HG02870 (cell line): ENCODE data around the gene SEZ6.

Experiments
- ATAC-seq: cut with Tn5 transposase; IDR thresholded peaks from one replicate; pipeline ENCODE4 v1.9.1; 2021; ENCODE audit warnings: mild to moderate bottlenecking, moderate library complexity; ENCODE audit not compliant: unreplicated experiment

SEZ6 gene

DNA sequence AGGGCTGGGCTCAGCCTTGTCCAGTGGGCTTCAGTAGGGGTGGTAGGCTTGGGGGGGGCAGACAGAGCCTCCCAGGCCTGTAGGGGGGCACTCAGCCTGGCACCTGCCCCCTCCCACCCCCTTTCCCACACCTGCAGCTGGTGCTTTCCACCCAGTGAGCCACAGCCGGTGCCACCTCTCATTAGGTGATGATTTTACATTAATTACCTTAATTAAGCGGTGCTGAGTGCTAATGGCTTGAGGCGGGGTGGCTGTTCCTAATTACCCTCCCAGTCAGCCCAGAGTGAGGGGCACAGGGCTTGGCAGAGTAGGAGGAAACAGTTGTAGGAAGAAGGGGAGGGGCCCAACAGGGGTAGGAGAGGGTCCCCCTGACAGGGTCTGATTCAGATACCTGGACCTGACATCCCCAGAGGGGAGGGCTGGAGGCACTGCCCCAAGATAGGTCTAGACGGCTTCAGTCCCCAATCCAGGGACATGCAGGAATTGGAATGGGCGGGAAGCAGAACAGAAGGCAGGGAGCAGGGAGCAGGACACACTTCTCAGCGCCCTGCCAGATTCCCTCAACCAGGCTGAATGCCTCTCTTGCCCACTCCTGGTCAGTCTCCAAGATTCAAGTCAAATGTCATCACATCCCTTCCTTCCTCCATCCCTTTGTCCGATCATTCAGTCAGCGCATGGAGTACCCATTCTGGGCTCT, 28.0 kb downstream of the SEZ6 start:
- ATAC-seq: no peak

- ATAC-seq: no peak
Observed at GRCh38 chr17:28975646-28976045, 30.2 kb downstream of the SEZ6 start.

DNA sequence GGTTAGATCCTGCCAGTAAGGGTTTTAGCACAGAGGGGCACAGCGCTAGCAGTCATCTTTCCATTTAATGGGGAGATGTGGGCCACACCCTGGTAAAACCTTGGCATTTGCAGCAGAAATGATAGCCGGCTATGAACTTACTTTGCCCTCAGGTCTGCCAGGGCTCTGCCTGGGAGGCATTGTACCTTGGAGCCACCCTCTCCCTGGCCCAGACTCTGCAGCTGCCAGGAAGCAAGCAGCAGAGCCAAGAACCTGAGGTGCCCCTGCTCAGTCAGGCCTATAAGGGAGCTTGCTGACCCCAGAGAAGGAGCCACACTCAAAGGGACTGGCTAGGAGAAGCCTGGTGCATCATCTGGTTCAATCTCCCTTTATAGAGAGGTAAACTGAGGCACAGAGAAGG, 30.8 kb downstream of the SEZ6 start:
- ATAC-seq: no peak

DNA sequence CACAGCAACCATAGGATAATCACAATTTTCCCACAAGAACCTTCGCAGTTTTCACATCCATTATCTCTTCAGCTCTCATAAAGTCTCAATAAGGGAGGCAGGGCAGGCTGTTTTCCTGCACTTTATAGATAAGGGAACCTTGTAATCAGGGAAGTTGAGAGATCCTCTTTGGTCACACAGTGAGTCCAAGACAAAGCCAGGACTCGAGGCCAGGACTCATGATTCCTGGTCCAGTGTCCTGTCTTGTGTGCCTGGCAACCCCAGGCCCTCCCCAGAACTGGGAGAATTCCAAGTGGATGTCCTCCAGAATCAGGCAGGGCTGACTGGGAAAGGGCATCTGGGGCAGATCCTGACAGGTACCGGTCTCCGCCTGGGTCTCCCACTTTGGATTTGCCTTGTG, 31.4 kb downstream of the SEZ6 start:
- no peak for ATAC-seq

GRCh38 chr17:28973425-28973824, 32.4 kb downstream of the SEZ6 start:
- no peak for ATAC-seq

- no peak for ATAC-seq
Observed at GRCh38 chr17:28972437-28972836, 33.4 kb downstream of the SEZ6 start.

DNA sequence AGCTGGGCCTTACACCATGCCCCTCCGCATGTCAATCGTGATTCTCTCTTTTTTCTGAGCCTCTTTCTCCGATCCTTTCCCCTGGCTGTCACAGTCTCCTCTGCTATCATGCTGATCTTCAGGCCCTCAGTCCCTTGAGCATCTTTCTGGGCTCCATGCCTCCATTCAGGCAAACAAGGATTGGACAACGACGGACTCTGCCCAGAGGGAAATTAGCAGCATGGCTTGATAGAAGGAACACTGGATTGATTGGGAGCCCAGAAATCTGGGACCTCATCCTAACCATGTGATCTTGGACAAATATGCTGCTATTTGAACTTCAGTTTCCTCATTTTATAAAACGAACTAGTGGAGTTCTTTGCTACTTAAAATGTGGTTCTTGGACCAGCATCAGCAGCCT, 35.0 kb downstream of the SEZ6 start:
- no peak for ATAC-seq

DNA sequence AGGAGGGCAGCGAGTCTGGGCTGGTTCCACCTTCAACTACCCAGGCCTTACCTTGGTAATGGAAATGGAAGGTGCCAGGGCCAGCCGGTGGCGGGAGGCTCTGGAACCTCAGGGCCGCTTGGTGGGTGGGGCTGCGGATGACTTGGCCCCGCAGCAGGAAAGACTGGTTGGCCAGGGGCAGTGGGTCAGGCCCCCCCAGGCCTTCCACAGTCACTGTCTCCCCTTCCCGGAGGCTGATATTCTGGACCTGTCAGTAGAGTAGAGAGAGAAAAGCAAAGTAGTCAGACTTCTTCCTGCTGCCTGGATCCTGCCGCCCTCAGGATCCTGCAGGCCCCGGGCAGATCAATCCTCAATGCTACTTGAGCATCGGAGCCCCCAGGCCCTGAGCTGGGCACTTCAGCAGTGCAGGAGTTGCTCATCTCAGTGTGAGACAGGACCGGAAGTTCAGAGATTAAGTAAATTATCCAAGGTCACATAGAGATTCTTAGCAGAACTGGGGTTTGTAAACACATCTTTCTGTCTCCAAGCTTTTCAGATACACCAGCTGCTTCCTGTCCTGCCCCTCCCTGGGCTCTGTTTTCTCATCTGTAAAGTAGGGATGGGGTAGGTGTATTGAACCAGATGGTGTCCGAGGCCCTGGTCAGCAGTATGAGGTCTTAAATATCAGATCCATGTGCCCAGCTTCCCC, 36.0 kb downstream of the SEZ6 start:
- ATAC-seq: no peak

DNA sequence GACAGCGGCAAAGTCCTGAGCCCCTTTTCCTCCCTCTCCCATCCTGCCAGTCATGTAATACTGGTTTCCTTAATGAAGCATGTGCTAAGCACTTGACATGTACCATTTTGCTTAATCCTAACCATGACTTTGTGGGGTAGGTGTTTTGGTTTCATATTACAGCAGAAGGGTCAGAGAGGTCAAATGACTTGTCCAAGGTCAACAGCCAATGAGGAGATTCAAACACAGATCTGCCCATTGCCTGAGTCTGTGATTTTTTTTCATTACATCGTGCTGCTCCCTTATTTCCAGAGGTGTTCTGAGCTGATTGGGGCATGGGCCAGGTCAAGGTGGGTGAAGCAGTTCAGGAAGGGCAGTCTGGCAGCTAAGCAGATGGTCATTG, 36.9 kb downstream of the SEZ6 start:
- ATAC-seq: no peak

DNA sequence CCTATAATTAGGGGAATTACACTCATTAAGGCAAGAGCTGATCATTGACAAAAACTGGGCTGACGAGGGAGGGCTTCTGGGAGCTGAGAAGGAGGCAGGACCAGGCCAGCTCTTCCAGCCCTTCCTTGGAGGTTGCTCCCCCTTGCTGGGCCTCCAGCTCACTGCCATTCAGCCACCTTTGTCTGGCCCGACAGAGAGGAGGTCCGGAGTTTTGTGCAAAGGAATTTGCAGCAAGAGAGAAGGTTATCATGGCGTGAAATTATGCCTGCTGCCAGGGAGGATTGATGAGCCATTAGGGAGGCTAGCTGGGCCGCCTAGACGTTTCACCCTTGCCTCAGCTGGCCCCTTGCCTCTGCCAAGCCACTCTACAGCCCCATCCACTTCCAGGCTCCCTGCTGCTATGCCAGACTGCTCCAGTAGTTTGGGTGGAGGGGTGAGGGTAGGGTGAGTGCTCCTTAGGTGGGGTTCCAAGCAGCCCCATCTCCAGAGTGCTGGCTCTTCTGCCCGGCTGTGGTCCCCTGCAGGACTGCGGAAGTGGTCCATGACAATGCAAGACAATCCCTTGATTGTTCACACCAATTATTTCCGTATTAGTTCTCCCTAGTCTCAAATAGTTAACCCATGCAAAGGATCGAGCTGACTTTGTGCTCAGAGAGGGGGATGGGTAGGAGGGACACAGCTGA, 37.5 kb downstream of the SEZ6 start:
- no peak for ATAC-seq

GRCh38 chr17:28967221-28968135, 38.4 kb downstream of the SEZ6 start:
- no peak for ATAC-seq

- no peak for ATAC-seq
Observed at GRCh38 chr17:28963841-28964240, 42.0 kb downstream of the SEZ6 start.

- ATAC-seq: no peak
Observed at GRCh38 chr17:28963055-28963611, 42.7 kb downstream of the SEZ6 start.

DNA sequence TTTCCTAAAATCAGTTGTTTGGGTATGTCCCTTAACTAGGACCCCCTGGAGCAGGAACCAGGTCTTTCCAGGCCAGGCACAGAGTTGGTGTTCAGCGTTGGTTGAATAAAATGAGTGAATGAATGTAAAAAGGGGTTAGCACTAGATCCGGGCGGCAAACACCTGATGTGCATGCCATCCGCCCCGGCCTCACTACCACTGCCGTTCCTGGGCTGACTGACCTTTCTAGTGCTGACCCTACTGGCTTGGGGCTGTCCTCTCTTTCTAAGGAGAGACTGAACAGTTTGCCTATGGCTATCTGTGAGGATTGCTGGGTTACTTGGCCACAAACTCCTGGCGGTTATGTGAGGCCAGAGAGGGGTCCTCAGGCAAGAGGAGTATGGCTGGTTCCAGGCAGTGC, 44.4 kb downstream of the SEZ6 start:
- no peak for ATAC-seq

GRCh38 chr17:28960256-28961061, 45.4 kb downstream of the SEZ6 start:
- no peak for ATAC-seq

- ATAC-seq: no peak
Observed at GRCh38 chr17:28959471-28959871, 46.4 kb downstream of the SEZ6 start.

DNA sequence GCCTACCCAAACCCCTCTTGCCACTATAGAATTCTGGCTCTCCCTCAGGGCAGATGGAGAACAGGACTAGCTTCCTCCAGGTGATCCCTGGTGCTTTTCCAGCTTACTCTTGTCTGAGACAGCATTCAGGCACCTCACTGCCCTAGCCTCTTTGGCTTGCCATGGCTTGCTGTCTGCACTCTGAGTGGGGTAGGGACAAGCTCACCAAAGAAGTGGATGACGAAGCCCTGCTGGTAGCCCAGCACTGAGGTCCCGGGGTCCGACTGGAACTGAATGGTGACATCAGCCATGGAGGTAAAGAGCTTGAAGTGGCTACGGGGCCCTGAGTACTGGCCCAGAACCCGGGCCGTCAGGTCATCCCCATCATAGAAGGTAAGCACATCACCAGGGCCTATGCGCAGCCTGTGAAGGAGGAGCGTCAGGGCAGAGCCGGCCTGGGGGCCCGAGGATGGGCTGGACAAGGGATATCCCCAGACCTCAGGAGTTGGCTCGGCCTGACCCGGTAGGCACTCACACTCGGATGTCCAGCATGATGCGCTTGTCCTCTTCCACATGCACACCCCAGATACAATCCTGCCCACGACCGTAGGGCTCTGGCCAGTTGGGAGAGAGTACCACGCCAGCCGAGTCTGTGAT, 46.9 kb downstream of the SEZ6 start:
- no peak for ATAC-seq

DNA sequence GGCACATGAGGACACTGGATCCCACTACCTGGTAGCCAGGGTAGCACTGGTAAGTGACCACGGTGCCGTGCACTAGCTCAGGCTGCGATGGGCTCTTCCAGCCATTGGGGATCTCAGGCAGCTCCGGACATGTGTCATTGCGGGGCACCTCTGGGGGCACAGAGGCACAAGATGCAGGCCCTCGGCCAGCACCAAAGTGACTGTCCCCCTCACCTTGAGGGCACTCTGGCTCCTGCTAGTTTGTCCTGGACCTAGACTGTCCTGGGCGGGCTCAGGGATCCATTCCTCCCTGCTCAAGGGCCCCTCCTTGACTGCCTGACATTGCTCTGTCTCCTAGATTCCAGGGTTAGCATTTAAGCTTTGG, 47.9 kb downstream of the SEZ6 start:
- ATAC-seq: no peak

- no peak for ATAC-seq
Observed at GRCh38 chr17:28957277-28957991, 48.4 kb downstream of the SEZ6 start.
